Measurements from ENCODE around the gene MBNL2.

MBNL2 gene

DNA sequence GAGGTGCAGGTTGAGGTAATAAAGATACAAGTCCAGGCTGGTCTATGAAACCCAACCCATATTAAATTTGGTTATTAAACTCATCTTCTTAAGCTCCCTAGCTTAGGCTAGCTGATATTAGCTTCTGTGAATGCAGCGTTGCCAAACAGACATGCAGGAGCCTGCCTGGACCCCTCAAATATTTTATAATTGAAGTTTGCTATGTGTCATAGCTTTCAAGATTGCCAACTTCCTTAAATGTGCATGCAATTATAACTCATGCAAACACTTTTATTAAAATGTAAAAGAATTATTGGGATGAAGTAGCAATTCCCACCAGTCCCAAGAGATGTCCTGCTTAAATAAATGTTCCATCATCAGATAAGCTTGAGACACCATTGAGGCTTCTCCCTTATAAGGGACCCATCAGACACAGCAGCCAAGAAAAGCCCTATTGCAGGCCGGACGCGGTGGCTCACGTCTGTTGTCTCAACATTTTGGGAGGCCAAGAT, 51.3 kb downstream of the MBNL2 start:
- no peak overlapping the region for H3K9ac ChIP-seq (ENCODE audit: low read depth, low read length, poor library complexity)
- no peak overlapping the region for H2BK12ac ChIP-seq (ENCODE audit: low read length)
- H3K4ac ChIP-seq (ENCODE audit: low read length), result no peak overlapping the region
- WGBS, 2 donors (ENCODE audit: extremely low coverage in 2 of 2, insufficient read length in 2 of 2, insufficient replicate concordance in 1 of 2), result no CpG with 5 or more reads among the region's 5 CpGs
- H3K18ac ChIP-seq (ENCODE audit: low read length), result no peak overlapping the region
- no peak overlapping the region for H3K27ac ChIP-seq (replicated peaks; ENCODE audit: low read length)
- H3K36me3 ChIP-seq (replicated peaks in 1 of 2; ENCODE audit: control insufficient read depth in 2 of 2, insufficient read depth in 2 of 2, low read length in 2 of 2), result peaks cover 6 to 13% of the 10 kb centered on the region in 2 donors
- H4K8ac ChIP-seq (ENCODE audit: low read depth, low read length), result no peak overlapping the region
- H2BK15ac ChIP-seq (ENCODE audit: low read length), result no peak overlapping the region
- no peak overlapping the region for H2BK5ac ChIP-seq (ENCODE audit: low read length)
- H3K27me3 ChIP-seq (ENCODE audit: control insufficient read depth in 3 of 3, insufficient read depth in 3 of 3, low read depth in 1 of 3, low read length in 3 of 3), result no peaks in the 10 kb centered on the region
- H3K4me2 ChIP-seq (ENCODE audit: insufficient read depth, low read length, poor library complexity, severe bottlenecking), result no peak overlapping the region
- H4K91ac ChIP-seq (ENCODE audit: low read depth, low read length, poor library complexity), result no peak overlapping the region
- H3K14ac ChIP-seq (ENCODE audit: low read length), result no peak overlapping the region
- DNase-seq (ENCODE audit: low spot score), result no peak
- H3K9me3 ChIP-seq (replicated peaks in 1 of 2; ENCODE audit: control insufficient read depth in 2 of 2, insufficient read depth in 1 of 2, low read depth in 1 of 2, low read length in 2 of 2), result no peaks in the 10 kb centered on the region
- no peak overlapping the region for H3K23ac ChIP-seq (ENCODE audit: low read depth, low read length, poor library complexity)
- H3K79me1 ChIP-seq (ENCODE audit: low read depth, low read length), result no peaks in the 10 kb centered on the region
- H2AFZ ChIP-seq (ENCODE audit: low read length), result no peak overlapping the region
- H2AK5ac ChIP-seq (ENCODE audit: low read depth, low read length), result no peak overlapping the region
- no peak overlapping the region for H2BK120ac ChIP-seq (ENCODE audit: low read depth, low read length)
- H3K4me3 ChIP-seq (ENCODE audit: low read length in 2 of 2), result no peak overlapping the region
- H3K4me1 ChIP-seq (ENCODE audit: control insufficient read depth in 2 of 2, insufficient read depth in 1 of 2, low read depth in 1 of 2, low read length in 2 of 2), result peaks cover 0 to 2% of the 10 kb centered on the region in 2 donors

DNA sequence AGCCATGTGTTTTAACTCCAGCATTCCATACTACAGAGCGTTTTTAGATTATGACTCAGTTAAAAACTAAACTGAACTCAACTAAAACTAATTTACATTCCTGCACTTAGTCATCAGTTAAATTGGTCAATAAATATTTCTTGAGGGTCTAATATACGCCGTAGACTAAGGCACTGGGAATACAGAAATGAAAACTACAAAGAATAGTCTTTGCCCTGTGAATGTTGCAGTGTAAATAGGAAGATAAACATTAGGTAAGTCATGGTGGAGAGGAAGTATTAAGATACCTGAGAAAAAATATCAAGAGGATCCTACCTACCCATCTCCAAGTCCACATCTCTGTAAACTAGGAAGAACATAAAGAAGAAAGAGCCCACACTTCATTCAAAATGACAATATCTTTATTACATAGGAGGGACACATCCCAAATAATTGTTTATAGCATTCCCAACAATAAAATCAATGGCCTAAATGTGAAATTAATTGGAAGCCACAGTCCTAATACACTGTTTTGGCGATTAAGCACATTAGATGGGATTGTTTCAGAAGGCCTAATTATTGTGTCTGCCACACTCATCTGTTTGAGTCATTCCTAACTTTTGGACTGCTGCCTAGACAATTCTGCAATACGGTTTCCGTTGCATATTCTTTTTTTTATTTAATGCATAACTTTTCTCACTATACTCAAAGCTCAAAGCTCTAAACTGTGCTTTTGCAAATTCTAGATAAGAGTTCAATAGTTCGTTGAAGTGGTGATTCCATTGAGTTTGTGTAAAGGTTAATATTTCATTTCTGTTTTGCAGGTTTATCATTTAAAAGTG, 52.9 kb downstream of the MBNL2 start:
- no CpG with 5 or more reads among the region's 7 CpGs for WGBS, 2 donors (ENCODE audit: extremely low coverage in 2 of 2, insufficient read length in 2 of 2, insufficient replicate concordance in 1 of 2)
- no peak overlapping the region for H3K4me2 ChIP-seq (ENCODE audit: insufficient read depth, low read length, poor library complexity, severe bottlenecking)
- no peak overlapping the region for H2BK15ac ChIP-seq (ENCODE audit: low read length)
- H3K4me1 ChIP-seq (ENCODE audit: control insufficient read depth in 2 of 2, insufficient read depth in 1 of 2, low read depth in 1 of 2, low read length in 2 of 2), result peaks cover 0 to 2% of the 10 kb centered on the region in 2 donors
- no peak overlapping the region for H2BK5ac ChIP-seq (ENCODE audit: low read length)
- H2BK12ac ChIP-seq (ENCODE audit: low read length), result no peak overlapping the region
- no peaks in the 10 kb centered on the region for H3K79me1 ChIP-seq (ENCODE audit: low read depth, low read length)
- H3K27ac ChIP-seq (replicated peaks; ENCODE audit: low read length), result no peak overlapping the region
- no peak overlapping the region for H4K91ac ChIP-seq (ENCODE audit: low read depth, low read length, poor library complexity)
- DNase-seq (ENCODE audit: low spot score), result no peak
- H3K4me3 ChIP-seq (ENCODE audit: low read length in 2 of 2), result no peak overlapping the region
- no peak overlapping the region for H2AK5ac ChIP-seq (ENCODE audit: low read depth, low read length)
- no peaks in the 10 kb centered on the region for H3K27me3 ChIP-seq (ENCODE audit: control insufficient read depth in 3 of 3, insufficient read depth in 3 of 3, low read depth in 1 of 3, low read length in 3 of 3)
- no peak overlapping the region for H3K18ac ChIP-seq (ENCODE audit: low read length)
- no peak overlapping the region for H3K9ac ChIP-seq (ENCODE audit: low read depth, low read length, poor library complexity)
- H3K4ac ChIP-seq (ENCODE audit: low read length), result no peak overlapping the region
- no peaks in the 10 kb centered on the region for H3K9me3 ChIP-seq (replicated peaks in 1 of 2; ENCODE audit: control insufficient read depth in 2 of 2, insufficient read depth in 1 of 2, low read depth in 1 of 2, low read length in 2 of 2)
- H3K23ac ChIP-seq (ENCODE audit: low read depth, low read length, poor library complexity), result no peak overlapping the region
- H4K8ac ChIP-seq (ENCODE audit: low read depth, low read length), result no peak overlapping the region
- H3K14ac ChIP-seq (ENCODE audit: low read length), result no peak overlapping the region
- H2AFZ ChIP-seq (ENCODE audit: low read length), result no peak overlapping the region
- H3K36me3 ChIP-seq (replicated peaks in 1 of 2; ENCODE audit: control insufficient read depth in 2 of 2, insufficient read depth in 2 of 2, low read length in 2 of 2), result peaks cover 6 to 13% of the 10 kb centered on the region in 2 donors
- H2BK120ac ChIP-seq (ENCODE audit: low read depth, low read length), result no peak overlapping the region

DNA sequence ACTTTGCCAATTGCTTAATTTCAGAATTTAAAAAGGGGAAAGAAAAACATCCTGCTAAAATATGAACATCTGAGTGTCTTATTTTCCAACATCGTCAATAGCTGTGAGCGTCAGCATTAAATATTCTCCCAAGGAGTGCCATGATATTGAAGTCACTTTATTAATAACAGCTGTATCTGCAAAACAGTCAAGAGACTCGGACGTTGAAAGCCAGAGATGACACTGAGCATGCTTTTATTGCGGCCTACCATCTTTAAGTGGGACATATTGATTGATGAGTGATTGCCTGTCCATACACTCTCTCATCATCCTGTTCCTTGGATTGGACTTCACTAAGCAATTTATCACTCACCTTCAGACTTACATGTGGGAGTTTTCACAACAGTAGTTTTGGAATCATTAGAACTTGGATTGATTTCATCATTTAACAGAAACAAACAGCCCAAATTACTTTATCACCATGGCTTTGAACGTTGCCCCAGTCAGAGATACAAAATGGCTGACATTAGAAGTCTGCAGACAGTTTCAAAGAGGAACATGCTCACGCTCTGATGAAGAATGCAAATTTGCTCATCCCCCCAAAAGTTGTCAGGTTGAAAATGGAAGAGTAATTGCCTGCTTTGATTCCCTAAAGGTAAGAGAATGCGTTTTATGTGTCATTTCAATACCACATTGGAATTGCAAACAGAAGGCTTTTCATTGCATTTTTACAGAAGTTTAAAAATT, 53.8 kb downstream of the MBNL2 start:
- Histone ChIP-seq H3K27me3 (ENCODE audit: control insufficient read depth in 3 of 3, insufficient read depth in 3 of 3, low read depth in 1 of 3, low read length in 3 of 3) (no peaks in the 10 kb centered on the region), H3K4me2 (ENCODE audit: insufficient read depth, low read length, poor library complexity, severe bottlenecking) (no peak overlapping the region), H2BK15ac (ENCODE audit: low read length) (no peak overlapping the region), H3K23ac (ENCODE audit: low read depth, low read length, poor library complexity) (no peak overlapping the region), H3K9me3 (replicated peaks in 1 of 2; ENCODE audit: control insufficient read depth in 2 of 2, insufficient read depth in 1 of 2, low read depth in 1 of 2, low read length in 2 of 2) (no peaks in the 10 kb centered on the region), H2BK12ac (ENCODE audit: low read length) (no peak overlapping the region), H4K8ac (ENCODE audit: low read depth, low read length) (no peak overlapping the region), H2BK5ac (ENCODE audit: low read length) (no peak overlapping the region), H4K91ac (ENCODE audit: low read depth, low read length, poor library complexity) (no peak overlapping the region), H3K4ac (ENCODE audit: low read length) (no peak overlapping the region), H2BK120ac (ENCODE audit: low read depth, low read length) (no peak overlapping the region), H3K4me3 (ENCODE audit: low read length in 2 of 2) (no peak overlapping the region), H2AK5ac (ENCODE audit: low read depth, low read length) (no peak overlapping the region), H3K36me3 (replicated peaks in 1 of 2; ENCODE audit: control insufficient read depth in 2 of 2, insufficient read depth in 2 of 2, low read length in 2 of 2) (peaks cover 6 to 13% of the 10 kb centered on the region in 2 donors), H3K14ac (ENCODE audit: low read length) (no peak overlapping the region), H3K79me1 (ENCODE audit: low read depth, low read length) (peaks cover 3% of the 10 kb centered on the region), H3K4me1 (ENCODE audit: control insufficient read depth in 2 of 2, insufficient read depth in 1 of 2, low read depth in 1 of 2, low read length in 2 of 2) (peaks cover 0 to 4% of the 10 kb centered on the region in 2 donors), H3K9ac (ENCODE audit: low read depth, low read length, poor library complexity) (no peak overlapping the region), H2AFZ (ENCODE audit: low read length) (no peak overlapping the region), H3K18ac (ENCODE audit: low read length) (no peak overlapping the region), H3K27ac (replicated peaks; ENCODE audit: low read length) (no peak overlapping the region)
- DNase-seq (ENCODE audit: low spot score), result no peak
- no CpG with 5 or more reads among the region's 8 CpGs for WGBS, 2 donors (ENCODE audit: extremely low coverage in 2 of 2, insufficient read length in 2 of 2, insufficient replicate concordance in 1 of 2)

DNA sequence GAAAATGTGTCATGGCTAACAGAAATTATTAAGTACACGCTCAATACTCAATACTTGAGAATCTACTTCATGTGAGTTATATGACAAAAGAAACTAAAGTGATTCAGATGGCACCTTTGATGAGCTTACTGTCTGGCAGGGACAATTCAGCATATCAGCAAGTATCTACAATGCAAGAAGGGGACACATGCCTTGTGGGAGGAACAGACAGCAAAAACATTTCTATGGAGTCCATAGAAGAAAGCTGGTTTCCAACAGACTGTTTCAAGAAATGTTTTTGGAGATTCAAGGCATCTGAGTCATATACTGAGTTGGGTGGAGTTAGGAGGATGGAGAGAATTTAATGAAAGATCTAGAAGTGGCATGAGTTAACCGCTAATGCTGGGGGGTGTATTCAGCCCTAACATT, 54.7 kb downstream of the MBNL2 start:
- H3K27ac ChIP-seq (replicated peaks; ENCODE audit: low read length), result no peak overlapping the region
- no peak overlapping the region for H3K9ac ChIP-seq (ENCODE audit: low read depth, low read length, poor library complexity)
- WGBS, 2 donors (ENCODE audit: extremely low coverage in 2 of 2, insufficient read length in 2 of 2, insufficient replicate concordance in 1 of 2), result no CpG with 5 or more reads among the region's 2 CpGs
- H4K8ac ChIP-seq (ENCODE audit: low read depth, low read length), result no peak overlapping the region
- peaks cover 6 to 13% of the 10 kb centered on the region in 2 donors for H3K36me3 ChIP-seq (replicated peaks in 1 of 2; ENCODE audit: control insufficient read depth in 2 of 2, insufficient read depth in 2 of 2, low read length in 2 of 2)
- H3K18ac ChIP-seq (ENCODE audit: low read length), result no peak overlapping the region
- H2AK5ac ChIP-seq (ENCODE audit: low read depth, low read length), result no peak overlapping the region
- H4K91ac ChIP-seq (ENCODE audit: low read depth, low read length, poor library complexity), result no peak overlapping the region
- H2BK15ac ChIP-seq (ENCODE audit: low read length), result no peak overlapping the region
- H3K14ac ChIP-seq (ENCODE audit: low read length), result no peak overlapping the region
- H3K4me3 ChIP-seq (ENCODE audit: low read length in 2 of 2), result no peak overlapping the region
- H2BK5ac ChIP-seq (ENCODE audit: low read length), result no peak overlapping the region
- H3K4me1 ChIP-seq (ENCODE audit: control insufficient read depth in 2 of 2, insufficient read depth in 1 of 2, low read depth in 1 of 2, low read length in 2 of 2), result peaks cover 0 to 4% of the 10 kb centered on the region in 2 donors
- H3K23ac ChIP-seq (ENCODE audit: low read depth, low read length, poor library complexity), result no peak overlapping the region
- peaks cover 3% of the 10 kb centered on the region for H3K79me1 ChIP-seq (ENCODE audit: low read depth, low read length)
- no peaks in the 10 kb centered on the region for H3K9me3 ChIP-seq (replicated peaks in 1 of 2; ENCODE audit: control insufficient read depth in 2 of 2, insufficient read depth in 1 of 2, low read depth in 1 of 2, low read length in 2 of 2)
- H3K27me3 ChIP-seq (ENCODE audit: control insufficient read depth in 3 of 3, insufficient read depth in 3 of 3, low read depth in 1 of 3, low read length in 3 of 3), result no peaks in the 10 kb centered on the region
- no peak overlapping the region for H3K4me2 ChIP-seq (ENCODE audit: insufficient read depth, low read length, poor library complexity, severe bottlenecking)
- DNase-seq (ENCODE audit: low spot score), result no peak
- H2BK120ac ChIP-seq (ENCODE audit: low read depth, low read length), result no peak overlapping the region
- no peak overlapping the region for H2AFZ ChIP-seq (ENCODE audit: low read length)
- no peak overlapping the region for H3K4ac ChIP-seq (ENCODE audit: low read length)
- H2BK12ac ChIP-seq (ENCODE audit: low read length), result no peak overlapping the region

All from neuronal stem cell (in vitro differentiated cells).